ENCODE results near the gene SPON1. TPM values are rescaled to one million over a fixed set of nuclear protein-coding genes. Genes with fewer than 3 reads are reported as not detected.
A peak's percentile ranks its signal among the peaks of the same experiment; 100 is the strongest.

Gene SPON1
- total RNA-seq, 1 donor from 2014 or later, result 22.4 TPM

GRCh38 chr11:14253840-14254239 lies 291.3 kb downstream of the SPON1 start:
- no peak for DNase-seq (ENCODE audit: low read depth)

GRCh38 chr11:14254533-14255237 lies 292.2 kb downstream of the SPON1 start:
- no peak overlapping the region for H3K4me3 ChIP-seq (ENCODE audit: low read depth, low read length)
- DNase-seq (ENCODE audit: low read depth), result no peak
- no peak for TF ChIP-seq CTCF (conservative IDR thresholded peaks at IDR 0.05; ENCODE audit: low read depth, low read length)

More at GRCh38 chr11:14253840-14254239, 291.3 kb downstream of the SPON1 start:
- H3K4me3 ChIP-seq (ENCODE audit: low read depth, low read length), result no peak overlapping the region
- no peak for TF ChIP-seq CTCF (conservative IDR thresholded peaks at IDR 0.05; ENCODE audit: low read depth, low read length)

- TF ChIP-seq CTCF (conservative IDR thresholded peaks at IDR 0.05; ENCODE audit: low read depth, low read length), result no peak
- H3K4me3 ChIP-seq (ENCODE audit: low read depth, low read length), result no peak overlapping the region
- DNase-seq (ENCODE audit: low read depth), result no peak
Observed at GRCh38 chr11:14255238-14255534, 292.7 kb downstream of the SPON1 start.

GRCh38 chr11:14258221-14258935 lies 295.9 kb downstream of the SPON1 start:
- TF ChIP-seq CTCF (conservative IDR thresholded peaks at IDR 0.05; ENCODE audit: low read depth, low read length), result no peak
- no peak overlapping the region for H3K4me3 ChIP-seq (ENCODE audit: low read depth, low read length)
- peak; percentile 67 for DNase-seq (ENCODE audit: low read depth)

- no peak for DNase-seq (ENCODE audit: low read depth)
- peak; percentile 24 for TF ChIP-seq CTCF (conservative IDR thresholded peaks at IDR 0.05; ENCODE audit: low read depth, low read length)
- no peak overlapping the region for H3K4me3 ChIP-seq (ENCODE audit: low read depth, low read length)
Observed at GRCh38 chr11:14259186-14259784, 296.8 kb downstream of the SPON1 start.

- no peak for TF ChIP-seq CTCF (conservative IDR thresholded peaks at IDR 0.05; ENCODE audit: low read depth, low read length)
- H3K4me3 ChIP-seq (ENCODE audit: low read depth, low read length), result no peak overlapping the region
- DNase-seq (ENCODE audit: low read depth), result no peak
Observed at GRCh38 chr11:14259878-14260277, 297.4 kb downstream of the SPON1 start.

Data from epithelial cell of proximal tubule (primary cell).